SU-DHL-6 (cell line): ENCODE results near the gene PHF23.

Experiments
- EZH2phosphoT487 ChIP-seq: fragments of 200-600 bp; sonication (generic), shearing (Covaris generic); conservative IDR thresholded peaks from 2 replicates; pipeline ENCODE4 v1.6.1; 2018; ENCODE audit warnings: mild to moderate bottlenecking, antibody characterized with exemption, low read length, moderate library complexity, mixed read lengths
- TF ChIP-seq, protein P1 (sequence below): fragments of 200-600 bp; sonication (generic); IDR thresholded peaks from one replicate; pipeline ENCODE4 v1.5.1; 2017; ENCODE audit warnings: antibody characterized with exemption, mild to moderate bottlenecking, low read length, moderate library complexity; ENCODE audit not compliant: insufficient read depth, poor library complexity, severe bottlenecking

- TF ChIP-seq, protein P1, sequence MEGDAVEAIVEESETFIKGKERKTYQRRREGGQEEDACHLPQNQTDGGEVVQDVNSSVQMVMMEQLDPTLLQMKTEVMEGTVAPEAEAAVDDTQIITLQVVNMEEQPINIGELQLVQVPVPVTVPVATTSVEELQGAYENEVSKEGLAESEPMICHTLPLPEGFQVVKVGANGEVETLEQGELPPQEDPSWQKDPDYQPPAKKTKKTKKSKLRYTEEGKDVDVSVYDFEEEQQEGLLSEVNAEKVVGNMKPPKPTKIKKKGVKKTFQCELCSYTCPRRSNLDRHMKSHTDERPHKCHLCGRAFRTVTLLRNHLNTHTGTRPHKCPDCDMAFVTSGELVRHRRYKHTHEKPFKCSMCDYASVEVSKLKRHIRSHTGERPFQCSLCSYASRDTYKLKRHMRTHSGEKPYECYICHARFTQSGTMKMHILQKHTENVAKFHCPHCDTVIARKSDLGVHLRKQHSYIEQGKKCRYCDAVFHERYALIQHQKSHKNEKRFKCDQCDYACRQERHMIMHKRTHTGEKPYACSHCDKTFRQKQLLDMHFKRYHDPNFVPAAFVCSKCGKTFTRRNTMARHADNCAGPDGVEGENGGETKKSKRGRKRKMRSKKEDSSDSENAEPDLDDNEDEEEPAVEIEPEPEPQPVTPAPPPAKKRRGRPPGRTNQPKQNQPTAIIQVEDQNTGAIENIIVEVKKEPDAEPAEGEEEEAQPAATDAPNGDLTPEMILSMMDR: no peak
- TF ChIP-seq EZH2phosphoT487: no peak
Measured at GRCh38 chr17:7279448-7279847, 40.2 kb upstream of the PHF23 start.
